PC-9 (cell line): Measurements from ENCODE around the gene CTIF.

Experiments
- CTCF ChIP-seq: fragments of 200-600 bp; sonication (generic); conservative IDR thresholded peaks from 2 replicates; pipeline ENCODE4 v1.6.1; 2017; ENCODE audit warnings: mixed run types, antibody characterized with exemption, mild to moderate bottlenecking, moderate library complexity
- EZH2 ChIP-seq: fragments of 200-600 bp; sonication (generic); IDR thresholded peaks from 2 replicates; pipeline ENCODE4 v1.8.0; 2017; ENCODE audit warnings: antibody characterized with exemption, low read depth

- TF ChIP-seq EZH2 (no peak), CTCF (no peak)
Observed at GRCh38 chr18:48566589-48566988, 27.8 kb downstream of the CTIF start.
